Sigmoid colon (tissue), 7 donors: ENCODE measurements around the gene TNIP2. TPM values are rescaled to one million over a fixed set of nuclear protein-coding genes. Genes with fewer than 3 reads are reported as not detected.

Experiments
- DNase-seq: peaks from one replicate; pipeline ENCODE4 v3.0.0-alpha.2; 2019
- H3K27ac ChIP-seq, 4 donors: fragments of 200-600 bp; sonication (generic); one replicate each; pipeline ENCODE4 v1.5.1; 2016 to 2019; ENCODE audit warnings: mild to moderate bottlenecking in 1 of 4
- H3K27me3 ChIP-seq, 3 donors: fragments of 200-600 bp; sonication (generic); one replicate each; pipeline ENCODE4 v1.5.1; 2019; ENCODE audit warnings: mild to moderate bottlenecking in 1 of 3
- H3K36me3 ChIP-seq, 4 donors: fragments of 200-600 bp; sonication (generic); one replicate each; pipeline ENCODE4 v1.5.1; 2016 to 2019
- H3K4me1 ChIP-seq, 4 donors: fragments of 200-600 bp; sonication (generic); one replicate each; pipeline ENCODE4 v1.5.1; 2017 to 2019
- H3K4me3 ChIP-seq, 4 donors: fragments of 200-600 bp; sonication (generic); one replicate each; pipeline ENCODE4 v1.5.1; 2017 to 2019; ENCODE audit warnings: mild to moderate bottlenecking in 2 of 4, moderate library complexity in 1 of 4
- H3K9me3 ChIP-seq, 4 donors: fragments of 200-600 bp in 3 of 4; sonication (generic) in 3 of 4; one replicate each; pipeline versions ENCODE4 v1.5.1 to v1.6.1; 2013 to 2019
- EP300 ChIP-seq, 4 donors: sonication (generic); formaldehyde crosslinking; IDR thresholded peaks; one replicate each; pipeline ENCODE4 v1.6.1; 2017; ENCODE audit warnings: antibody characterized with exemption in 4 of 4
- POLR2A ChIP-seq, 2 donors: fragments of 450-650 bp; IDR thresholded peaks; one replicate each; pipeline ENCODE4 v1.6.1; 2016; ENCODE audit warnings: antibody characterized with exemption in 2 of 2, mild to moderate bottlenecking in 2 of 2, moderate library complexity in 2 of 2
- POLR2AphosphoS5 ChIP-seq, 4 donors: sonication (generic); formaldehyde crosslinking; IDR thresholded peaks; one replicate each; pipeline ENCODE4 v1.6.1; 2017; ENCODE audit warnings: antibody characterized with exemption in 4 of 4
- WGBS, 2 donors: extraction: QIAGEN DNeasy Blood & Tissue Kit; methylation state at CpG; one replicate each; pipeline ENCODE4 v1.1.7; 2013; 5-methylcytosine and 5-hydroxymethylcytosine counted together
- intact Hi-C: fragments of 100-400 bp; cut with DNase I; formaldehyde crosslinking; loops from one replicate; pipeline ENCODE4 v1.15.1; 2023
- polyA plus RNA-seq, 3 donors: library from polyadenylated mRNA; stranded (reverse); fragments of 200-250 nt; gene quantifications; one replicate each; pipeline ENCODE4 v1.2.3, GENCODE V29; 2013
- total RNA-seq, 4 donors: library from RNA; depleted of rRNA; stranded (reverse); fragments of >200 nt; gene quantifications; one replicate each; pipeline ENCODE4 v1.1.0, GENCODE V29; 2016
- TF ChIP-seq, protein P1 (sequence below), 4 experiments: fragments of 450-650 bp in 3 of 4; fragments of 200-600 bp in 1 of 4; IDR thresholded peaks; one replicate each; pipeline ENCODE4 v1.5.1; 2016 to 2019; ENCODE audit warnings: antibody characterized with exemption in 4 of 4, mild to moderate bottlenecking in 3 of 4, moderate library complexity in 2 of 4
- donor health status: healthy with polysubstance abuse.
- donor health status: Bipolar disorder and iron deficiency.
- donor health status: healthy.

TNIP2 gene
- total and polyA plus RNA-seq, 7 donors, result 51.7 to 68.8 (median 65.0) TPM

DNA sequence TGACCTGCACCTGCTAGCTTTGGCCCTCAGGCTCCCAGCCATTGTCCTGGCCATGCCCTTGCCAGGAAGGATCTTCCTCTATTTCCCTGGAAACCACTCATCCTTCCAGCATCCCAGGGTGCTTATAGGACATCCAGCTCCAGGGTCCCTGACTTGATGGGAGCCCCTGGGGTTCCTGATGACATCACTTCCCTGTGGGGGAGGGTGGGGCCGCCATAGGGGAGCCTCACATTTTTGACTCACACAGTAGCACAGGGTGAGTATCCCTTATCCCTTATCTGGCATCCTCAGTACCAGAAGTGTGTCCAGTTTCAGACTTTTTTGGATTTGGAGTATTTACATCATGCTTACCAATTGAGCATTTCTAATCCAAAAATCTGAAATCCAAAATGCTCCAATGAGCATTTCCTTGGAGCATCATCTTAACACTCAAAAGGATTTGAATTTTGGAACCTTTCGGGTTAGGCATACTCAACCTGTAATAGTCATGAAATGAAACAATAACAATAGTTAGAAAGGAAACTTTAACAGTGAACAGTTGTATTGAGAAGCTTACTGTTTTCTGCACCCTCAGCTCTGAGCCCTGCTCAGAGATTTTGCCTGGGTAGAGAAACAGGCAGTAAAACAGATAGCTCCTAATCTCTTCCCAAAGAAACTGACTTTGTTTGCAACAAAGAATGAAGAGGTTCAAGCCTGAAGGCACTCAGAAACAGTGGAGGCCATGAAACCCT is 22.1 kb downstream of the TNIP2 start:
- intact Hi-C loops, result no loop called here
- H3K9me3 ChIP-seq, result no peaks in the 10 kb centered on the region
- peak; percentile 42 for DNase-seq
- no peaks in the 10 kb centered on the region for H3K27me3 ChIP-seq
- H3K27ac ChIP-seq, result no peak overlapping the region
- H3K4me1 ChIP-seq, result no peaks in the 10 kb centered on the region
- WGBS, 2 donors, result 86 to 94% methylated on average over 2 of the region's 2 CpGs
- TF ChIP-seq EP300 (IDR thresholded peaks at IDR 0.05) (no peak), POLR2AphosphoS5 (IDR thresholded peaks at IDR 0.05) (no peak), POLR2A (IDR thresholded peaks at IDR 0.05) (no peak)
- TF ChIP-seq, protein P1, sequence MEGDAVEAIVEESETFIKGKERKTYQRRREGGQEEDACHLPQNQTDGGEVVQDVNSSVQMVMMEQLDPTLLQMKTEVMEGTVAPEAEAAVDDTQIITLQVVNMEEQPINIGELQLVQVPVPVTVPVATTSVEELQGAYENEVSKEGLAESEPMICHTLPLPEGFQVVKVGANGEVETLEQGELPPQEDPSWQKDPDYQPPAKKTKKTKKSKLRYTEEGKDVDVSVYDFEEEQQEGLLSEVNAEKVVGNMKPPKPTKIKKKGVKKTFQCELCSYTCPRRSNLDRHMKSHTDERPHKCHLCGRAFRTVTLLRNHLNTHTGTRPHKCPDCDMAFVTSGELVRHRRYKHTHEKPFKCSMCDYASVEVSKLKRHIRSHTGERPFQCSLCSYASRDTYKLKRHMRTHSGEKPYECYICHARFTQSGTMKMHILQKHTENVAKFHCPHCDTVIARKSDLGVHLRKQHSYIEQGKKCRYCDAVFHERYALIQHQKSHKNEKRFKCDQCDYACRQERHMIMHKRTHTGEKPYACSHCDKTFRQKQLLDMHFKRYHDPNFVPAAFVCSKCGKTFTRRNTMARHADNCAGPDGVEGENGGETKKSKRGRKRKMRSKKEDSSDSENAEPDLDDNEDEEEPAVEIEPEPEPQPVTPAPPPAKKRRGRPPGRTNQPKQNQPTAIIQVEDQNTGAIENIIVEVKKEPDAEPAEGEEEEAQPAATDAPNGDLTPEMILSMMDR (IDR thresholded peaks at IDR 0.05), result no peak
- no peak overlapping the region for H3K4me3 ChIP-seq
- H3K36me3 ChIP-seq, result peaks cover 10 to 46% (median 22%) of the 10 kb centered on the region in 4 donors

DNA sequence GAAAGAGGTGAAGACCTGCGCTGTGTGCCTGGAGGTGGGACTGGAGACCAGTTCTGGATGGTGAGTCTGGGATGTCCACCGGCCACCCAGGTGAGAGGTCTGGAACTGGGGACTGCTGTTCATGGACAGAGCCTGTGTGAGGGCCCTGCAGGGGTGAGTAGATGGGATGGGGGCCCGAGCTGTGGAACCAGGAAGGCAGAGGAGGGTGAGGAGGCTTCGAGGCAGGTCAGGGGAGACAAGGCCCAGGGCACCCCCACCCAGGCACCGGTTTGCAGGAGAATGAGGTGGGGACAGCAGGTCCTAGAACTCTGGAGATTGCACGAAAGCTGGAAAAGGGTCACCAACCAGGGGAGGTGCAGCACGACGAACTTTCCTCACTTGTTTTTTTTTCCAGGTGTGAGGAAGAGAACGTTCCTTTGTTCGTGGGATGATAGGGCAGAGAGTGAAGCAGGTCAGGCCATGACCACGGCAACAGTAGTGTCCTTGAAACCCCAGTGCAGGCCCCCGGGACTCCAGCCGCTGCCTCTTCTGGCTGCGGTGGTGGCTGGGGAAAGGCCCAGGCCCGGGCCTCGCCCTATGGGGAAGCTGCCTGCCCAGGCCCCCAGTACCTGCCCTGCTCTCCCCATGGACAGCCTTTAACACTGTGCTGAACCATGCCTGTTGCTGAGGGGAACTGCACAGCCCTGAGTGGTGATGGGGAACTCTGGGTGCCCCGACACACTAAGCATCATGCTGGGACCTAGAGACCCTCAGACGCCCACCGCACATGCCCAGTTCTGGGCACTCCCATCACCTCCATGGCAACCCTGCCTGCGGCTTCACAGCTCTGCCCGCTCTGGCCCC is 22.9 kb downstream of the TNIP2 start:
- no peak overlapping the region for H3K4me3 ChIP-seq
- no peak for TF ChIP-seq POLR2AphosphoS5 (IDR thresholded peaks at IDR 0.05)
- TF ChIP-seq, protein P1 (IDR thresholded peaks at IDR 0.05), result no peak
- TF ChIP-seq EP300 (IDR thresholded peaks at IDR 0.05), result no peak
- H3K4me1 ChIP-seq, result no peaks in the 10 kb centered on the region
- WGBS, 2 donors, result 89 to 90% methylated on average over 21 of the region's 21 CpGs
- peaks cover 10 to 49% (median 22%) of the 10 kb centered on the region in 4 donors for H3K36me3 ChIP-seq
- DNase-seq, result peak; percentile 50
- no peaks in the 10 kb centered on the region for H3K27me3 ChIP-seq
- no peak overlapping the region for H3K27ac ChIP-seq
- no peaks in the 10 kb centered on the region for H3K9me3 ChIP-seq
- intact Hi-C loops, result no loop called here

DNA sequence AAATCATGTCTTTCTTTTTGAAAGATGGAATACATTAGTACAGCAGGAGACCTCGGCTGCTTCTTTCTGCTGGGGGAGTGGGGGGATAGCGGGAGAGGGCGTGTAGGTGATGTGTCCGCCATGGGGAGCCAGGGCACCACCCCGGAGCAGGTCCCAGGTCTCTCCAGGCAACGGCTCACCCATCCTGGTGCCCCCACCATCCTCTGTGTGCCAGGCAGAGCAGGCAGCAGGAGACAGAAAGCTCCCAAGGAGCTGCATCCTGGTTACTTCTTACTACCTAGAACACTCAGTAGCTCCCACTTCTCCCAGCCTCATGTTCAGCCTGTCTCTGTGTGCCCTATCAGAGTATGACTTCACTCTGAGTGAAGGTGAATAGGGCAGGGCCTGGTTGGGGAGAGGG is 23.6 kb downstream of the TNIP2 start:
- no peaks in the 10 kb centered on the region for H3K4me1 ChIP-seq
- no peaks in the 10 kb centered on the region for H3K9me3 ChIP-seq
- intact Hi-C loops, result no loop called here
- H3K36me3 ChIP-seq, result peaks cover 10 to 53% (median 22%) of the 10 kb centered on the region in 4 donors
- TF ChIP-seq POLR2AphosphoS5 (IDR thresholded peaks at IDR 0.05), result no peak
- TF ChIP-seq, protein P1 (IDR thresholded peaks at IDR 0.05), result no peak
- no peak for TF ChIP-seq POLR2A (IDR thresholded peaks at IDR 0.05)
- TF ChIP-seq EP300 (IDR thresholded peaks at IDR 0.05), result no peak
- peak; percentile 60 for DNase-seq
- no peaks in the 10 kb centered on the region for H3K27me3 ChIP-seq
- H3K27ac ChIP-seq, result no peak overlapping the region
- no peak overlapping the region for H3K4me3 ChIP-seq
- 90 to 95% methylated on average over 6 of the region's 6 CpGs for WGBS, 2 donors

- DNase-seq, result peak; percentile 57
- TF ChIP-seq, protein P1 (IDR thresholded peaks at IDR 0.05), result no peak
- no peak for TF ChIP-seq POLR2A (IDR thresholded peaks at IDR 0.05)
- no peak overlapping the region for H3K4me3 ChIP-seq
- H3K9me3 ChIP-seq, result no peaks in the 10 kb centered on the region
- no peak overlapping the region for H3K27ac ChIP-seq
- H3K27me3 ChIP-seq, result no peaks in the 10 kb centered on the region
- H3K36me3 ChIP-seq, result peaks cover 10 to 60% (median 22%) of the 10 kb centered on the region in 4 donors
- intact Hi-C loops, result no loop called here
- WGBS, 2 donors, result 92 to 95% methylated on average over 28 of the region's 28 CpGs
- no peaks in the 10 kb centered on the region for H3K4me1 ChIP-seq
Observed at GRCh38 chr4:2731907-2732317, 24.2 kb downstream of the TNIP2 start.
